ENCODE data around the gene PNMA6E. TPM values are rescaled to one million over a fixed set of nuclear protein-coding genes. Genes with fewer than 3 reads are reported as not detected.

Gene PNMA6E
- not detected in 3 replicates for total RNA-seq

DNA sequence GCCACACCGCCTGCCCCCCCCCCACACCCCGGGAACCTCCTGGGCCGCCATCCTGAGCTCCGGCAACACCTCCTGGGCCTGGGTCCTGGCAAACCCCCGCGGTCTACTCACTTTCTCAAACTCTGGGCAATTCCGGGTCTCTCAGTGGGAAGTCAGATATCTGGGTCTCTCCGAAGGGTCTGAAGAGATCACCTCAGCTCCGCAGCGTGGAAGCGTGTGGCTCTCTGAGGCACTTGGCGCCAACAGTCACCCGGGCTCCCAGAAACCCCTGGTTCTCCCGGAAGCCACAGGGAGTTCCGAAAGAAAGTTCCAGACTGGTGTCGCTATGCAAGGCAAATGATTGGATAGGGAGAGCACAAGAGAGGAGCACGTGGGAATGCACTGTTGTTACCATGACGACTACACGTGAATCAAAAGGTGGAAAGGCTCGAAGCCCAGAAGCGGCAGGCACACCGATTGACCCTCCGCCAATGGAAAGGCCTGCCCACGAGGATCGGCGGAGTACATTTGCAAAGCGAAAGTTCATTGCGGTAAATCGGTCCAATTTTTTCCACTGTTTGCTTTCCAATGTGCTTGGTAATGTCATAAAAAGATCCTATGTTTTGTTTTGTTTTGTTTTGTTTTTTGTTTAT is at the start of gene PNMA6E:
Gene PNMA6E, minus strand, starts transcription at position 218 of the 632 bp plus-strand sequence. CDS start 2,501 bp downstream, outside the sequence.
- H3K4me3 Mint-ChIP-seq = no peak within 1 kb of the TSS
- peaks cover 3% of the 10 kb centered on the region for H3K36me3 Mint-ChIP-seq
- H3K9me3 Mint-ChIP-seq = peaks cover 19% of the 10 kb centered on the region
- H3K27me3 Mint-ChIP-seq (ENCODE audit: low read depth) = peaks cover 29% of the 10 kb centered on the region
- no peak within 1 kb of the TSS for H3K27ac Mint-ChIP-seq
- H3K4me1 Mint-ChIP-seq = no peaks in the 10 kb centered on the region
- DNase-seq (ENCODE audit: low spot score in 2 of 2, unreplicated experiment in 2 of 2) = no peak
- TF ChIP-seq, protein P1, sequence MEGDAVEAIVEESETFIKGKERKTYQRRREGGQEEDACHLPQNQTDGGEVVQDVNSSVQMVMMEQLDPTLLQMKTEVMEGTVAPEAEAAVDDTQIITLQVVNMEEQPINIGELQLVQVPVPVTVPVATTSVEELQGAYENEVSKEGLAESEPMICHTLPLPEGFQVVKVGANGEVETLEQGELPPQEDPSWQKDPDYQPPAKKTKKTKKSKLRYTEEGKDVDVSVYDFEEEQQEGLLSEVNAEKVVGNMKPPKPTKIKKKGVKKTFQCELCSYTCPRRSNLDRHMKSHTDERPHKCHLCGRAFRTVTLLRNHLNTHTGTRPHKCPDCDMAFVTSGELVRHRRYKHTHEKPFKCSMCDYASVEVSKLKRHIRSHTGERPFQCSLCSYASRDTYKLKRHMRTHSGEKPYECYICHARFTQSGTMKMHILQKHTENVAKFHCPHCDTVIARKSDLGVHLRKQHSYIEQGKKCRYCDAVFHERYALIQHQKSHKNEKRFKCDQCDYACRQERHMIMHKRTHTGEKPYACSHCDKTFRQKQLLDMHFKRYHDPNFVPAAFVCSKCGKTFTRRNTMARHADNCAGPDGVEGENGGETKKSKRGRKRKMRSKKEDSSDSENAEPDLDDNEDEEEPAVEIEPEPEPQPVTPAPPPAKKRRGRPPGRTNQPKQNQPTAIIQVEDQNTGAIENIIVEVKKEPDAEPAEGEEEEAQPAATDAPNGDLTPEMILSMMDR (IDR thresholded peaks at IDR 0.05; ENCODE audit: unreplicated experiment) = no peak

DNA sequence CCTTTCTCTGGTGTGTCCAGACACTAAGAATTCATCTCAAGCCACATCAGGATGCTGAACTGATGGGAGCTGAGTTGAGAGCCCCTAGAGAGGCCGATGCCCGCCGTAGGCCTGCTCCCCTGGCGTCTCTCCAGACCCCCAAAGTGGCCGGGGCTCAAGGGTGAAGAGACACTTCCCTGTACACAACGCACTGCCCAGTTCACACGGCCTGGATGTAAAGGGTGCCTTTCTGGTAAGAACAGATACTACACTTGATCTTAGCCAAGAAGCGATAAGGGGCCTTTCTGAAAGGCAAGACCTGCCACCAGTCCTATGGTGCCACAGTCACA is 49.8 kb upstream of the PNMA6E start:
- no peaks in the 10 kb centered on the region for H3K9me3 Mint-ChIP-seq
- TF ChIP-seq, protein P1 (IDR thresholded peaks at IDR 0.05; ENCODE audit: unreplicated experiment) = no peak
- H3K36me3 Mint-ChIP-seq = peaks cover 6% of the 10 kb centered on the region
- no peaks in the 10 kb centered on the region for H3K27me3 Mint-ChIP-seq (ENCODE audit: low read depth)
- no peak overlapping the region for H3K4me3 Mint-ChIP-seq
- H3K4me1 Mint-ChIP-seq = no peaks in the 10 kb centered on the region
- no peak for DNase-seq (ENCODE audit: low spot score in 2 of 2, unreplicated experiment in 2 of 2)
- H3K27ac Mint-ChIP-seq = no peak overlapping the region

DNA sequence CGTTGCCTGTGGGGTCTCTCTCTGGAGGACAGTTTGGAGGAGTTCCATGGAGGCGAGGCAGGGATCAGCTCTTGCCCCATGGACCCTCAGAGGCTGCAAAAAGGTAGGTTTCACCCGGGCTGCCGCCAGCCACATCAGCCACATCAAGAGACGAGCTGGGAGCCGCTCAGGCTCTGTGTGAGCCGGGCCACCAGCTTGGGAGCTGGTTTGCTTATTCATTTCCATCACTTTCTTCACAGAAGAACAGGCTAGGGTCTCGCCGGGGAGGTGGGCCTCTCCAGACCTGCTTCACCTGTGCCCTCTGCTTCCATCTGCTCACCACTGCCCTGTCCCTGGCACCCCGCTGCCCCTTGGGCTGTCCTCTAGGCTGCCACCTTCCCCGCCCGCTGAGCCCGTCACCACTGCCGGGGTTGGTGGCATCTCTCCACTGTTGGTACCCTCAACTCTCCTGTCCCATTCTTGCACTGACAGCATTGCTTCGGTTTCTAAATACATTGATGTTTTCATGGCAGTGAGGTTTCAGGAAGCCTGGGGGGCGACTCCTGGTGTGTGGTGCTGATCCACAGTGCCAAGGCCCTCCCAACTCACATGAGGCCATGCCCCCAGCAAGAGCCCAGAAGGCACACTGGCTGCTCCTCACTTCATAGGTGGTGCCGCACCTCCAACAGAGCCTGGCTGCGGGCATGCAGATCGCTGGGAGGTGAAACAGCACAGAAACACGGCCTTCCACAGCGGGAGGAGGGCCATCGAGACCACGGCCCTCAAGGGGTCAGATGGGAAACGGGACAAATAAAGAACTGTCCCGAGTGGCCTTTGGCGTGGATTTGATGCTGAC is 49.2 kb upstream of the PNMA6E start:
- Mint-ChIP-seq H3K27ac (no peak overlapping the region), H3K36me3 (peaks cover 6% of the 10 kb centered on the region), H3K4me1 (no peaks in the 10 kb centered on the region), H3K4me3 (no peak overlapping the region), H3K27me3 (ENCODE audit: low read depth) (no peaks in the 10 kb centered on the region), H3K9me3 (no peaks in the 10 kb centered on the region)
- no peak for DNase-seq (ENCODE audit: low spot score in 2 of 2, unreplicated experiment in 2 of 2)
- TF ChIP-seq, protein P1 (IDR thresholded peaks at IDR 0.05; ENCODE audit: unreplicated experiment) = no peak

DNA sequence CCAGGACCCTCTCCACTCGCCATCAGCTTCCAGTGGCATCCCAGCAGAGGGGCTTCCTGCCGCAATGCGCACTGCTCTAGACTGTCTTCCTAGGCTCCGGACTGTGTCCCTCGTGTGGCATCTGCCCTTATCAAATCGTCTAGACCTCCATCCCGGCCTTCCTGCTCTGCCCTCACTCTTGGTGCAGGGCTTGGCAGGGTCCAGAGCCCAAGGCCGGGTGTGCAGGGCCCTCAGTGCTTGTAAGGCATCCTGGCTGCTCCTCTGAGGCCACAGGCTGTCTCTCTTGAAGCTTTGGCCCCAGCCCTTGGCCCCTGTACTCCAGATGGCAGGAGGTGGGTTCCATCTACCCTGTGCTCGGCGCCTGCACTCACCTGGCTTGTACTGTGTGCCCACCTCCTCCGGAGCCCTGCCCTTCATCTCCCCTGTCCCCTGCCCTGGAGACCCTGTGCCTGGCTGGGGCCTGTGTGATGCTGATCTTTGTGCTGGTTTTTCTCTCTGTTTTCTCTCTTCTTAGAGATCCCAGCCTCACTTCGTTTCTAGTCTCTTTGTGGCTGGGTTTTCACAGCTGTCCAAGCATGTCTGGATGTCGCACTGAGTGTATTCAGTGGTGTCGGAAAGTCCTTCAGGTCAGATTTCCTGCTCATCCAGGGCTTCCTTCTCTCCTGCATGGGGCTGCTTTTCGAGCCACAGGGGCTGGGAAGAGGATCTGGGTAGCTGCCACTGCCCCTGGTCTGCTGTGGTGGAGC is 48.4 kb upstream of the PNMA6E start:
- Mint-ChIP-seq H3K9me3 (no peaks in the 10 kb centered on the region), H3K4me1 (no peaks in the 10 kb centered on the region)
- no peak for DNase-seq (ENCODE audit: low spot score in 2 of 2, unreplicated experiment in 2 of 2)

More for the DNA sequence above, 48.4 kb upstream of the PNMA6E start:
- H3K36me3 Mint-ChIP-seq = peaks cover 4% of the 10 kb centered on the region
- H3K27me3 Mint-ChIP-seq (ENCODE audit: low read depth) = no peaks in the 10 kb centered on the region
- TF ChIP-seq, protein P1 (IDR thresholded peaks at IDR 0.05; ENCODE audit: unreplicated experiment) = no peak
- H3K4me3 Mint-ChIP-seq = no peak overlapping the region
- no peak overlapping the region for H3K27ac Mint-ChIP-seq
